Mucosa of rectum (tissue), 2 donors: ENCODE measurements around the gene GSKIP.
A peak's percentile ranks its signal among the peaks of the same experiment; 100 is the strongest.

Experiments
- H3K27ac ChIP-seq, 2 donors: one replicate each; pipeline ENCODE4 v1.7.0; 2013; ENCODE audit warnings: inconsistent platforms in 2 of 2, low read depth in 2 of 2, low read length in 2 of 2
- H3K27me3 ChIP-seq, 2 donors: one replicate each; pipeline ENCODE4 v1.7.0; 2013; ENCODE audit warnings: low read length in 2 of 2; ENCODE audit not compliant: control insufficient read depth in 2 of 2, insufficient read depth in 2 of 2
- H3K36me3 ChIP-seq, 2 donors: one replicate each; pipeline ENCODE4 v1.7.0; 2013; ENCODE audit warnings: low read length in 2 of 2; ENCODE audit not compliant: control insufficient read depth in 2 of 2, insufficient read depth in 2 of 2
- H3K4me1 ChIP-seq, 2 donors: one replicate each; pipeline ENCODE4 v1.7.0; 2013; ENCODE audit warnings: low read length in 2 of 2, mild to moderate bottlenecking in 1 of 2; ENCODE audit not compliant: control insufficient read depth in 2 of 2, insufficient read depth in 2 of 2
- H3K4me3 ChIP-seq, 2 donors: one replicate each; pipeline ENCODE4 v1.7.0; 2013; ENCODE audit warnings: low read length in 2 of 2
- H3K9ac ChIP-seq, 2 donors: one replicate each; pipeline ENCODE4 v1.7.0; 2013; ENCODE audit warnings: low read length in 2 of 2, low read depth in 1 of 2, mild to moderate bottlenecking in 1 of 2
- H3K9me3 ChIP-seq, 2 donors: one replicate each; pipeline ENCODE4 v1.7.0; 2013; ENCODE audit warnings: low read length in 2 of 2; ENCODE audit not compliant: control insufficient read depth in 2 of 2
- donor health status: healthy.
- donor health status: Normal muscosa, but diverticular disease.

Gene GSKIP

DNA sequence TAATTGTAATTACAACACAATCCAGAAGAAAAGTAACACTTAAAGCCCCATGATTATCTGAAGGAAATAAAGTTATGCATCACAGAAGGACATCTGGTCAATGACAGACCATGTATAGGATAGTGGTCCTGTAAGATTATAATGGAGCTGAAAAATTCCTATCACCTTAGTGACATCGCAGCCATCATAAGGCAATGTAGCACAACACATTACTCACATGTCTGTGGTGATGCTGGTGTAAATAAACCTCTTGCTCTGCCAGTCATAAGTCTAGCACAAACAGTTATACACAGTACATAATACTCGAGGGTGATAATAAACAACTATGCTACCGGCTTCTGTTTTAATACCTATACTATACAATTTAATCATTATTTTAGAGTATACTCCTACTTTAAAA, 11.3 kb upstream of the GSKIP start:
- no peaks in the 10 kb centered on the region for H3K27me3 ChIP-seq
- H3K27ac ChIP-seq, result no peak overlapping the region
- H3K36me3 ChIP-seq, result no peaks in the 10 kb centered on the region
- H3K9me3 ChIP-seq, result no peaks in the 10 kb centered on the region
- no peak overlapping the region for H3K4me3 ChIP-seq
- H3K4me1 ChIP-seq, result no peaks in the 10 kb centered on the region
- H3K9ac ChIP-seq, result no peak overlapping the region

- Histone ChIP-seq H3K4me3 (no peak overlapping the region), H3K27me3 (no peaks in the 10 kb centered on the region), H3K9ac (no peak overlapping the region), H3K27ac (no peak overlapping the region), H3K9me3 (no peaks in the 10 kb centered on the region), H3K36me3 (no peaks in the 10 kb centered on the region), H3K4me1 (no peaks in the 10 kb centered on the region)
Observed at GRCh38 chr14:96352708-96353107, 10.6 kb upstream of the GSKIP start.

DNA sequence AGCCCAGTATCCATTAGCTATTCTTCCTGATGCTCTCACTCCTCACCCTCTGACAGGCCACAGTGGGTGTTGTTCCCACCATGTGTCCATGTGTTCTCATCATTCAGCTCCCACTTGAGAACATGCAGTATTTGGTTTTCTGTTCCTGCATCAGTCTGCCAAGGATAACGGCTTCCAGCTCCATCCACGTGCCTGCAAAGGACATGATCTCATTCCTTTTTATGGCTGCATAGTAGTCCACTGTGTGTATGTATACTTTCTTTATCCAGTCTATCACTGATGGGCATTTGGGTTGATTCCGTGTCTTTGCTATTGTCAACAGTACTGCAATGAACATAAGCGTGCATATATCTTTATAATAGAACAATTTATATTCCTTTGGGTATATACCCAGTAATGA, 9.1 kb upstream of the GSKIP start:
- H3K4me3 ChIP-seq, result no peak overlapping the region

GRCh38 chr14:96357216-96357615, 6.1 kb upstream of the GSKIP start:
- no peak overlapping the region for H3K9ac ChIP-seq
- H3K4me1 ChIP-seq, result peaks cover 7 to 15% of the 10 kb centered on the region in 2 donors
- H3K27me3 ChIP-seq, result no peaks in the 10 kb centered on the region
- no peaks in the 10 kb centered on the region for H3K36me3 ChIP-seq
- H3K27ac ChIP-seq, result no peak overlapping the region
- H3K4me3 ChIP-seq, result no peak overlapping the region
- H3K9me3 ChIP-seq, result no peaks in the 10 kb centered on the region

More for the DNA sequence above, 9.1 kb upstream of the GSKIP start:
- H3K9ac ChIP-seq, result no peak overlapping the region
- H3K9me3 ChIP-seq, result no peaks in the 10 kb centered on the region
- H3K4me1 ChIP-seq, result no peaks in the 10 kb centered on the region
- H3K27me3 ChIP-seq, result no peaks in the 10 kb centered on the region
- no peak overlapping the region for H3K27ac ChIP-seq
- no peaks in the 10 kb centered on the region for H3K36me3 ChIP-seq

- peaks cover 9 to 24% of the 10 kb centered on the region in 2 donors for H3K4me1 ChIP-seq
- no peak overlapping the region for H3K9ac ChIP-seq
- no peak overlapping the region for H3K4me3 ChIP-seq
- H3K36me3 ChIP-seq, result no peaks in the 10 kb centered on the region
- no peaks in the 10 kb centered on the region for H3K9me3 ChIP-seq
- peak overlapping the region in 1 of 2 donors; percentile 0 for H3K27ac ChIP-seq
- no peaks in the 10 kb centered on the region for H3K27me3 ChIP-seq
Observed at GRCh38 chr14:96359959-96360358, 3.4 kb upstream of the GSKIP start.

DNA sequence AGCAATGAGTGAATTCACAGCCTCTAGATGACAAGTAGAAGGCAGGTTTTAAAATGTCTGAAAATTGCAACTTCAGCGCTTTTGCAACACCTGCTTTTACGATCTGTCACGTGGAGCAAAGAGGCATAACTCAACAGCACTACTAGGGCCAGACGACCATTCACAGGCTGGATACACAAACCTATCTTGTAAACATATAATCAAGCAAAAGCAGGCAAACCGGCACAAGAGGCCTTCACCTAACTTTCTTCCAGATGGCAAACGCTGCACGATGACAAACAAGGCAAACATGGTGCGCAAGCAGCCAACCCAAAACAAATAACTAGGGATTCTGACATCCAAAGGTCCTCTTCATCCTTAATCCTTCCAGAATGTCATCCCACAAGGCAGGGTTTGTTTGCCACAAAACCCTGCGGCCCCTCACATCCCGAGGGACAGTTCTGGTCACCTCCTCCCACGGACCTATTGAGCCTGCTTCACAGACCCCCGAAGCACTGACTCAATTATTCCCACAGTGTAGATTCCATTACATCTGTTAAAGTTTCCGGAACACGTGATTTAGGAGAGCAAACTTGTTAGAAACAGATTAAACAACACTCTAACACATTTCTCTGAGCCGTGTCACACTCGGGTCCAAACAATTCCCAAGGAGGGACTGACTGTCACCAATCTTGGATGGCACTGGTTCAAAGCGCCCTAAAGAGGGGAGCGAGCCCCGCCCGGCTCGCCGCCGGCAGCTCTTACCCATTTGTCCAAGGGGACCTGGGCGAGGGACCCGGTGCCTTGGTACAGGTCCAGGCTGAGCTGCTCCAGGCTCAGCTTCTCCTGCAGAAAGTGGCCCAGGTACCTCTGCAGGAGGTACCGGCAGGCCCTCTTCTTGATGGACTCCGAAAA, 1.0 kb upstream of the GSKIP start:
- no peaks in the 10 kb centered on the region for H3K27me3 ChIP-seq
- H3K36me3 ChIP-seq, result no peaks in the 10 kb centered on the region
- H3K9me3 ChIP-seq, result no peaks in the 10 kb centered on the region
- peaks cover 13 to 31% of the 10 kb centered on the region in 2 donors for H3K4me1 ChIP-seq
- peak overlapping the region; percentile 79 to 93 for H3K4me3 ChIP-seq
- peak overlapping the region; percentile 90 to 96 for H3K9ac ChIP-seq
- peak overlapping the region; percentile 97 to 98 for H3K27ac ChIP-seq

DNA sequence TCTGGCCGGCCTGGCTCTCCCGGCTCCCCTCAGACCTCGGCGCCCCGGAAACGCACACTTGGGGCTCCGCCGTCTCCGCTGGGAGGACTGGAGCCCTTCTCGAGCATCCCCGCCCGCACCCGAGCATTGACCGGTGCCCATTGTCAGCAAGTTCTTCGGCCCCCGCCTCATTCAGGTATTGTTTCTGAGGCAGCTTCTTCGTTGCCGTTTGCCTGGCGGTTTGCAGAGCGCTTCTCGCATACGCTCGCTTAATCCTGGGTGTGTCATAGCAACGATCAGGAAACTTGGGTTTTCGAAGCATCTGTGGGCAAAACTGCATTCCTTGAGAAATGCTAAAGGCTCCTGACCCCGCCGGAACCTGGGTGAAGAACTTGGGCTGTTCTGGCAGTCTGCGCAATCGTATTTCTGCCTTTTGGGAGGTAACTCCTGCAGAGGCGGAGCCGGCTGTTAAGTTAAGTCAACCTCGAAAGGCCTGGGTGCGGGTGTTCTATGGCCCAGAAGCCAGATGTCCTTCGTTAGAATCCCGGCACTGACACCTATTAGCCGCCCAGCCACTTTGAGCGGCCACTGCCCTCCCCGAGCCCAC, 518 bp downstream of the GSKIP start:
- H3K9ac ChIP-seq, result peak overlapping the region; percentile 80 to 84
- peak overlapping the region; percentile 97 to 98 for H3K27ac ChIP-seq
- H3K4me3 ChIP-seq, result peak overlapping the region; percentile 73 to 96
- no peaks in the 10 kb centered on the region for H3K9me3 ChIP-seq
- H3K36me3 ChIP-seq, result peaks cover 0 to 2% of the 10 kb centered on the region in 2 donors
- H3K4me1 ChIP-seq, result peaks cover 13 to 31% of the 10 kb centered on the region in 2 donors
- no peaks in the 10 kb centered on the region for H3K27me3 ChIP-seq

GRCh38 chr14:96364962-96365361, 1.6 kb downstream of the GSKIP start:
- Histone ChIP-seq H3K27ac (peak overlapping the region; percentile 97 to 98), H3K4me1 (peaks cover 13 to 30% of the 10 kb centered on the region in 2 donors), H3K9ac (peak overlapping the region; percentile 80 to 84), H3K36me3 (peaks cover 0 to 2% of the 10 kb centered on the region in 2 donors), H3K27me3 (no peaks in the 10 kb centered on the region), H3K4me3 (peak overlapping the region; percentile 73 to 96), H3K9me3 (peaks cover 0 to 2% of the 10 kb centered on the region in 2 donors)

- Histone ChIP-seq H3K36me3 (peaks cover 0 to 2% of the 10 kb centered on the region in 2 donors), H3K9me3 (peaks cover 0 to 2% of the 10 kb centered on the region in 2 donors), H3K27ac (no peak overlapping the region), H3K27me3 (no peaks in the 10 kb centered on the region), H3K4me3 (no peak overlapping the region), H3K9ac (no peak overlapping the region), H3K4me1 (peaks cover 6 to 16% of the 10 kb centered on the region in 2 donors)
Observed at GRCh38 chr14:96368534-96368933, 5.2 kb downstream of the GSKIP start.

- no peaks in the 10 kb centered on the region for H3K27me3 ChIP-seq
- no peak overlapping the region for H3K4me3 ChIP-seq
- H3K9ac ChIP-seq, result no peak overlapping the region
- peaks cover 0 to 2% of the 10 kb centered on the region in 2 donors for H3K9me3 ChIP-seq
- no peak overlapping the region for H3K27ac ChIP-seq
- H3K36me3 ChIP-seq, result peaks cover 0 to 2% of the 10 kb centered on the region in 2 donors
- peaks cover 3 to 7% of the 10 kb centered on the region in 2 donors for H3K4me1 ChIP-seq
Observed at GRCh38 chr14:96370528-96370927, 7.2 kb downstream of the GSKIP start.
